GM12891 (cell line): ENCODE measurements around the gene RERE.

Source experiments
- DNase-seq: peaks from one replicate; pipeline ENCODE4 v3.0.0; 2011; ENCODE audit warnings: low spot score; ENCODE audit not compliant: insufficient read length
- FAIRE-seq: peaks from 2 replicates; lab custom pipeline; 2011; peaks lifted over from hg19 to GRCh38; lab: Jason Lieb, UNC
- PAX5 ChIP-seq: IDR thresholded peaks from 2 replicates; pipeline ENCODE4 v1.6.1; 2011; ENCODE audit warnings: low read length, moderate library complexity, mild to moderate bottlenecking; ENCODE audit not compliant: insufficient read depth, severe bottlenecking
- POLR2A ChIP-seq: IDR thresholded peaks from 2 replicates; pipeline ENCODE4 v1.6.1; 2011; ENCODE audit warnings: low read depth, low read length, control low read depth
- POLR2AphosphoS5 ChIP-seq: IDR thresholded peaks from 2 replicates; pipeline ENCODE4 v1.6.1; 2011; ENCODE audit warnings: low read depth, low read length, control low read depth
- POU2F2 ChIP-seq: IDR thresholded peaks from 2 replicates; pipeline ENCODE4 v1.6.1; 2011; ENCODE audit warnings: low read depth, mild to moderate bottlenecking, control low read depth, low read length, moderate library complexity
- SPI1 ChIP-seq: IDR thresholded peaks from 2 replicates; pipeline ENCODE4 v1.6.1; 2011; ENCODE audit warnings: low read depth, low read length, control low read depth
- TAF1 ChIP-seq: IDR thresholded peaks from 2 replicates; pipeline ENCODE4 v1.6.1; 2011; ENCODE audit warnings: low read depth, low read length, control low read depth

Gene RERE

GRCh38 chr1:8370046-8370881 is 447.2 kb downstream of the RERE start:
- TF ChIP-seq TAF1, result no peak
- no peak for TF ChIP-seq POU2F2
- TF ChIP-seq POLR2AphosphoS5, result no peak
- no peak for TF ChIP-seq SPI1
- TF ChIP-seq PAX5, result no peak
- no peak for TF ChIP-seq POLR2A
- DNase-seq (no peak), FAIRE-seq (no peak)

- DNase-seq, result no peak
- TF ChIP-seq POU2F2, result no peak
- TF ChIP-seq POLR2AphosphoS5, result no peak
- no peak for TF ChIP-seq POLR2A
- TF ChIP-seq TAF1, result no peak
- no peak for TF ChIP-seq SPI1
- FAIRE-seq, result no peak
Observed at GRCh38 chr1:8368956-8369639, 448.3 kb downstream of the RERE start.

GRCh38 chr1:8367571-8368194 is 449.8 kb downstream of the RERE start:
- TF ChIP-seq POLR2AphosphoS5 (no peak), TAF1 (no peak)
- DNase-seq (no peak), FAIRE-seq (peak; percentile 31)

GRCh38 chr1:8365661-8366362 is 451.6 kb downstream of the RERE start:
- DNase-seq, result no peak
- TF ChIP-seq TAF1 (no peak), POLR2A (no peak), POU2F2 (no peak), POLR2AphosphoS5 (no peak), SPI1 (no peak), PAX5 (no peak)
- FAIRE-seq, result no peak

GRCh38 chr1:8364528-8365442 is 452.7 kb downstream of the RERE start:
- FAIRE-seq, result no peak
- TF ChIP-seq POLR2AphosphoS5 (no peak), PAX5 (no peak), SPI1 (no peak), POLR2A (no peak), POU2F2 (no peak), TAF1 (no peak)
- no peak for DNase-seq

GRCh38 chr1:8363767-8364301 is 453.6 kb downstream of the RERE start:
- TF ChIP-seq POU2F2 (no peak), POLR2A (no peak), PAX5 (no peak), POLR2AphosphoS5 (no peak), SPI1 (no peak), TAF1 (no peak)
- DNase-seq, result no peak
- no peak for FAIRE-seq

- DNase-seq (no peak), FAIRE-seq (no peak)
- no peak for TF ChIP-seq PAX5
- no peak for TF ChIP-seq TAF1
- TF ChIP-seq POLR2AphosphoS5, result no peak
- no peak for TF ChIP-seq POLR2A
- TF ChIP-seq POU2F2, result no peak
- TF ChIP-seq SPI1, result no peak
Observed at GRCh38 chr1:8363186-8363766, 454.2 kb downstream of the RERE start.

- DNase-seq, result no peak
- TF ChIP-seq POU2F2, result no peak
- TF ChIP-seq POLR2AphosphoS5, result no peak
- TF ChIP-seq PAX5, result no peak
- TF ChIP-seq POLR2A, result no peak
- no peak for FAIRE-seq
Observed at GRCh38 chr1:8362701-8363101, 454.7 kb downstream of the RERE start.

GRCh38 chr1:8361198-8361849 is 456.1 kb downstream of the RERE start:
- DNase-seq (no peak), FAIRE-seq (no peak)
- TF ChIP-seq PAX5 (no peak), POLR2A (no peak), SPI1 (no peak), POLR2AphosphoS5 (no peak), POU2F2 (no peak), TAF1 (no peak)
